HEK293 (cell line): ENCODE results near the gene NEMP1.

Source experiments
- FEZF1 ChIP-seq: fragments of 450-650 bp; formaldehyde crosslinking; IDR thresholded peaks from 2 replicates; pipeline ENCODE4 v1.5.1; 2016; ENCODE audit warnings: missing biosample characterization, missing genetic modification characterization
- KLF1 ChIP-seq: fragments of 450-650 bp; formaldehyde crosslinking; IDR thresholded peaks from 2 replicates; pipeline ENCODE4 v1.5.1; 2016; ENCODE audit warnings: missing biosample characterization, missing genetic modification characterization
- KLF10 ChIP-seq: fragments of 450-650 bp; IDR thresholded peaks from 2 replicates; pipeline ENCODE4 v1.5.1; 2018; ENCODE audit warnings: missing biosample characterization, mild to moderate bottlenecking, missing genetic modification characterization
- PRDM10 ChIP-seq: fragments of 450-650 bp; formaldehyde crosslinking; IDR thresholded peaks from 2 replicates; pipeline ENCODE4 v1.5.1; 2016; ENCODE audit warnings: missing biosample characterization, missing genetic modification characterization
- SCRT2 ChIP-seq: fragments of 450-650 bp; formaldehyde crosslinking; IDR thresholded peaks from 2 replicates; pipeline ENCODE4 v1.5.1; 2016; ENCODE audit warnings: missing biosample characterization, missing genetic modification characterization
- SP3 ChIP-seq: fragments of 450-650 bp; formaldehyde crosslinking; IDR thresholded peaks from 2 replicates; pipeline ENCODE4 v1.5.1; 2016; ENCODE audit warnings: missing biosample characterization, missing genetic modification characterization
- SP7 ChIP-seq: fragments of 450-650 bp; formaldehyde crosslinking; IDR thresholded peaks from 2 replicates; pipeline ENCODE4 v1.5.1; 2016; ENCODE audit warnings: missing biosample characterization, missing genetic modification characterization
- ZBTB7A ChIP-seq: fragments of 450-650 bp; formaldehyde crosslinking; IDR thresholded peaks from 2 replicates; pipeline ENCODE4 v1.5.1; 2016; ENCODE audit warnings: low read depth, missing biosample characterization, missing genetic modification characterization
- ZBTB8A ChIP-seq: fragments of 450-650 bp; formaldehyde crosslinking; IDR thresholded peaks from 2 replicates; pipeline ENCODE4 v1.5.1; 2016; ENCODE audit warnings: missing biosample characterization, missing genetic modification characterization
- ZFP3 ChIP-seq: fragments of 450-650 bp; formaldehyde crosslinking; IDR thresholded peaks from 2 replicates; pipeline ENCODE4 v1.5.1; 2016; ENCODE audit warnings: low read depth, missing biosample characterization, missing genetic modification characterization
- ZFP69B ChIP-seq: fragments of 450-650 bp; formaldehyde crosslinking; IDR thresholded peaks from 2 replicates; pipeline ENCODE4 v1.5.1; 2016; ENCODE audit warnings: missing biosample characterization, missing genetic modification characterization
- ZNF10 ChIP-seq: fragments of 450-650 bp; formaldehyde crosslinking; IDR thresholded peaks from 2 replicates; pipeline ENCODE4 v1.5.1; 2017; ENCODE audit warnings: missing biosample characterization, missing genetic modification characterization
- ZNF114 ChIP-seq: fragments of 450-650 bp; formaldehyde crosslinking; IDR thresholded peaks from 2 replicates; pipeline ENCODE4 v1.5.0; 2017; ENCODE audit warnings: missing biosample characterization, missing genetic modification characterization
- ZNF174 ChIP-seq: fragments of 450-650 bp; formaldehyde crosslinking; IDR thresholded peaks from 2 replicates; pipeline ENCODE4 v1.5.0; 2017; ENCODE audit warnings: missing biosample characterization, mild to moderate bottlenecking, missing genetic modification characterization
- ZNF211 ChIP-seq: fragments of 450-650 bp; formaldehyde crosslinking; IDR thresholded peaks from 2 replicates; pipeline ENCODE4 v1.5.1; 2016; ENCODE audit warnings: low read depth, missing biosample characterization, missing genetic modification characterization
- ZNF311 ChIP-seq: fragments of 450-650 bp; formaldehyde crosslinking; IDR thresholded peaks from 2 replicates; pipeline ENCODE4 v1.5.1; 2017; ENCODE audit warnings: missing biosample characterization, missing genetic modification characterization, borderline replicate concordance
- ZNF335 ChIP-seq: fragments of 450-650 bp; formaldehyde crosslinking; conservative IDR thresholded peaks from 2 replicates; pipeline ENCODE4 v1.5.1; 2016; ENCODE audit warnings: missing biosample characterization, missing genetic modification characterization
- ZNF398 ChIP-seq: fragments of 450-650 bp; formaldehyde crosslinking; IDR thresholded peaks from 2 replicates; pipeline ENCODE4 v1.5.1; 2017; ENCODE audit warnings: missing biosample characterization, missing genetic modification characterization
- ZNF423 ChIP-seq: fragments of 450-650 bp; formaldehyde crosslinking; IDR thresholded peaks from 2 replicates; pipeline ENCODE4 v1.5.1; 2016; ENCODE audit warnings: missing biosample characterization, missing genetic modification characterization
- ZNF433 ChIP-seq: fragments of 450-650 bp; formaldehyde crosslinking; IDR thresholded peaks from 2 replicates; pipeline ENCODE4 v1.5.1; 2016; ENCODE audit warnings: missing biosample characterization, missing genetic modification characterization, low read depth
- ZNF530 ChIP-seq: fragments of 450-650 bp; formaldehyde crosslinking; IDR thresholded peaks from 2 replicates; pipeline ENCODE4 v1.5.1; 2016; ENCODE audit warnings: low read depth, missing biosample characterization, missing genetic modification characterization
- ZNF621 ChIP-seq: fragments of 450-650 bp; formaldehyde crosslinking; IDR thresholded peaks from 2 replicates; pipeline ENCODE4 v1.5.1; 2017; ENCODE audit warnings: missing biosample characterization, missing genetic modification characterization
- ZNF639 ChIP-seq: fragments of 450-650 bp; formaldehyde crosslinking; IDR thresholded peaks from 2 replicates; pipeline ENCODE4 v1.5.1; 2016; ENCODE audit warnings: missing biosample characterization, missing genetic modification characterization
- ZNF837 ChIP-seq: fragments of 450-650 bp; formaldehyde crosslinking; IDR thresholded peaks from 2 replicates; pipeline ENCODE4 v1.5.1; 2016; ENCODE audit warnings: missing biosample characterization, missing genetic modification characterization
- ZXDB ChIP-seq: fragments of 450-650 bp; formaldehyde crosslinking; IDR thresholded peaks from 2 replicates; pipeline ENCODE4 v1.5.1; 2016; ENCODE audit warnings: missing biosample characterization, missing genetic modification characterization
- TF ChIP-seq, protein P1 (sequence below): fragments of 450-650 bp; formaldehyde crosslinking; IDR thresholded peaks from 2 replicates; pipeline ENCODE4 v1.5.1; 2016; ENCODE audit warnings: missing biosample characterization, missing genetic modification characterization
- TF ChIP-seq, protein P2 (sequence below): fragments of 450-650 bp; formaldehyde crosslinking; IDR thresholded peaks from 2 replicates; pipeline ENCODE4 v1.5.1; 2016; ENCODE audit warnings: missing biosample characterization, missing genetic modification characterization
- TF ChIP-seq, protein P3 (sequence below): fragments of 450-650 bp; formaldehyde crosslinking; IDR thresholded peaks from 2 replicates; pipeline ENCODE4 v1.5.1; 2016; ENCODE audit warnings: missing biosample characterization, missing genetic modification characterization

NEMP1 gene

GRCh38 chr12:57127726-57128518 is 49.3 kb upstream of the NEMP1 start, which contains the start of gene LRP1 (continued):
- no peak for TF ChIP-seq ZNF639 (tag by site-specific recombination)
- TF ChIP-seq ZXDB = 0 out of 2 replicates have a peak, but pooled peaks have one; percentile 14
- peak; percentile 27; the same call in 1 of the 2 replicates for TF ChIP-seq ZNF335 (tag by site-specific recombination)
- peak; percentile 16; the same call in 1 of the 2 replicates for TF ChIP-seq SP7
- no peak for TF ChIP-seq FEZF1 (tag by site-specific recombination)
- no peak for TF ChIP-seq ZNF621 (tag by site-specific recombination)
- peak; percentile 85 for TF ChIP-seq SP3 (tag by site-specific recombination)
- peak; percentile 49; the same call in 1 of the 2 replicates for TF ChIP-seq ZNF423 (tag by site-specific recombination)
- TF ChIP-seq SCRT2 (tag by site-specific recombination) = no peak
- TF ChIP-seq ZNF433 (tag by site-specific recombination) = no peak
- peak; percentile 30; the same call in 1 of the 2 replicates for TF ChIP-seq KLF10 (tag by site-specific recombination)
- TF ChIP-seq ZFP69B (tag by site-specific recombination) = no peak
- peak; percentile 45; the same call in 1 of the 2 replicates for TF ChIP-seq ZNF398 (tag by site-specific recombination)
- no peak for TF ChIP-seq ZNF10
- TF ChIP-seq, protein P1, sequence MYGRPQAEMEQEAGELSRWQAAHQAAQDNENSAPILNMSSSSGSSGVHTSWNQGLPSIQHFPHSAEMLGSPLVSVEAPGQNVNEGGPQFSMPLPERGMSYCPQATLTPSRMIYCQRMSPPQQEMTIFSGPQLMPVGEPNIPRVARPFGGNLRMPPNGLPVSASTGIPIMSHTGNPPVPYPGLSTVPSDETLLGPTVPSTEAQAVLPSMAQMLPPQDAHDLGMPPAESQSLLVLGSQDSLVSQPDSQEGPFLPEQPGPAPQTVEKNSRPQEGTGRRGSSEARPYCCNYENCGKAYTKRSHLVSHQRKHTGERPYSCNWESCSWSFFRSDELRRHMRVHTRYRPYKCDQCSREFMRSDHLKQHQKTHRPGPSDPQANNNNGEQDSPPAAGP = no peak; the same call in 1 of the 2 replicates
- TF ChIP-seq ZNF114 (tag by site-specific recombination) = no peak
- TF ChIP-seq, protein P2, sequence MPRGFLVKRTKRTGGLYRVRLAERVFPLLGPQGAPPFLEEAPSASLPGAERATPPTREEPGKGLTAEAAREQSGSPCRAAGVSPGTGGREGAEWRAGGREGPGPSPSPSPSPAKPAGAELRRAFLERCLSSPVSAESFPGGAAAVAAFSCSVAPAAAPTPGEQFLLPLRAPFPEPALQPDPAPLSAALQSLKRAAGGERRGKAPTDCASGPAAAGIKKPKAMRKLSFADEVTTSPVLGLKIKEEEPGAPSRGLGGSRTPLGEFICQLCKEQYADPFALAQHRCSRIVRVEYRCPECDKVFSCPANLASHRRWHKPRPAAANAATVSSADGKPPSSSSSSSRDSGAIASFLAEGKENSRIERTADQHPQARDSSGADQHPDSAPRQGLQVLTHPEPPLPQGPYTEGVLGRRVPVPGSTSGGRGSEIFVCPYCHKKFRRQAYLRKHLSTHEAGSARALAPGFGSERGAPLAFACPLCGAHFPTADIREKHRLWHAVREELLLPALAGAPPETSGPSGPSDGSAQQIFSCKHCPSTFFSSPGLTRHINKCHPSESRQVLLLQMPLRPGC (tag by site-specific recombination) = no peak
- TF ChIP-seq ZNF837 = no peak
- peak; percentile 77; the same call in 1 of the 2 replicates for TF ChIP-seq KLF1 (tag by site-specific recombination)
- peak; percentile 97 for TF ChIP-seq PRDM10
- TF ChIP-seq, protein P3, sequence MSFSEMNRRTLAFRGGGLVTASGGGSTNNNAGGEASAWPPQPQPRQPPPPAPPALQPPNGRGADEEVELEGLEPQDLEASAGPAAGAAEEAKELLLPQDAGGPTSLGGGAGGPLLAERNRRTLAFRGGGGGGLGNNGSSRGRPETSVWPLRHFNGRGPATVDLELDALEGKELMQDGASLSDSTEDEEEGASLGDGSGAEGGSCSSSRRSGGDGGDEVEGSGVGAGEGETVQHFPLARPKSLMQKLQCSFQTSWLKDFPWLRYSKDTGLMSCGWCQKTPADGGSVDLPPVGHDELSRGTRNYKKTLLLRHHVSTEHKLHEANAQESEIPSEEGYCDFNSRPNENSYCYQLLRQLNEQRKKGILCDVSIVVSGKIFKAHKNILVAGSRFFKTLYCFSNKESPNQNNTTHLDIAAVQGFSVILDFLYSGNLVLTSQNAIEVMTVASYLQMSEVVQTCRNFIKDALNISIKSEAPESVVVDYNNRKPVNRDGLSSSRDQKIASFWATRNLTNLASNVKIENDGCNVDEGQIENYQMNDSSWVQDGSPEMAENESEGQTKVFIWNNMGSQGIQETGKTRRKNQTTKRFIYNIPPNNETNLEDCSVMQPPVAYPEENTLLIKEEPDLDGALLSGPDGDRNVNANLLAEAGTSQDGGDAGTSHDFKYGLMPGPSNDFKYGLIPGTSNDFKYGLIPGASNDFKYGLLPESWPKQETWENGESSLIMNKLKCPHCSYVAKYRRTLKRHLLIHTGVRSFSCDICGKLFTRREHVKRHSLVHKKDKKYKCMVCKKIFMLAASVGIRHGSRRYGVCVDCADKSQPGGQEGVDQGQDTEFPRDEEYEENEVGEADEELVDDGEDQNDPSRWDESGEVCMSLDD (tag by site-specific recombination) = peak; percentile 65; the same call in 1 of the 2 replicates
- no peak for TF ChIP-seq ZNF311 (tag by site-specific recombination)
- no peak for TF ChIP-seq ZNF211 (tag by site-specific recombination)
- no peak for TF ChIP-seq ZFP3 (tag by site-specific recombination)
- TF ChIP-seq ZNF530 = no peak
- no peak for TF ChIP-seq ZNF174 (tag by site-specific recombination)
- TF ChIP-seq ZBTB7A (tag by site-specific recombination) = peak; percentile 96
- peak; percentile 92 for TF ChIP-seq ZBTB8A (tag by site-specific recombination)
